ENCODE results near the gene GRIN1. TPM values are rescaled to one million over a fixed set of nuclear protein-coding genes. Genes with fewer than 3 reads are reported as not detected.

The GRIN1 gene
- total RNA-seq, 1 donor from 2014 or later: not detected

GRCh38 chr9:137127301-137128157 lies 11.4 kb upstream of the GRIN1 start:
- H3K27me3 ChIP-seq (ENCODE audit: low read depth): peaks cover 5% of the 10 kb centered on the region
- H3K9me3 ChIP-seq (replicated peaks): peaks cover 9% of the 10 kb centered on the region
- no peak for DNase-seq
- H3K36me3 ChIP-seq: no peaks in the 10 kb centered on the region
- intact Hi-C loops (cut with micrococcal nuclease): no loop called here
- TF ChIP-seq, protein P1, sequence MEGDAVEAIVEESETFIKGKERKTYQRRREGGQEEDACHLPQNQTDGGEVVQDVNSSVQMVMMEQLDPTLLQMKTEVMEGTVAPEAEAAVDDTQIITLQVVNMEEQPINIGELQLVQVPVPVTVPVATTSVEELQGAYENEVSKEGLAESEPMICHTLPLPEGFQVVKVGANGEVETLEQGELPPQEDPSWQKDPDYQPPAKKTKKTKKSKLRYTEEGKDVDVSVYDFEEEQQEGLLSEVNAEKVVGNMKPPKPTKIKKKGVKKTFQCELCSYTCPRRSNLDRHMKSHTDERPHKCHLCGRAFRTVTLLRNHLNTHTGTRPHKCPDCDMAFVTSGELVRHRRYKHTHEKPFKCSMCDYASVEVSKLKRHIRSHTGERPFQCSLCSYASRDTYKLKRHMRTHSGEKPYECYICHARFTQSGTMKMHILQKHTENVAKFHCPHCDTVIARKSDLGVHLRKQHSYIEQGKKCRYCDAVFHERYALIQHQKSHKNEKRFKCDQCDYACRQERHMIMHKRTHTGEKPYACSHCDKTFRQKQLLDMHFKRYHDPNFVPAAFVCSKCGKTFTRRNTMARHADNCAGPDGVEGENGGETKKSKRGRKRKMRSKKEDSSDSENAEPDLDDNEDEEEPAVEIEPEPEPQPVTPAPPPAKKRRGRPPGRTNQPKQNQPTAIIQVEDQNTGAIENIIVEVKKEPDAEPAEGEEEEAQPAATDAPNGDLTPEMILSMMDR (IDR thresholded peaks at IDR 0.05; ENCODE audit: borderline replicate concordance): no peak
- H3K27ac ChIP-seq (replicated peaks): peak overlapping the region; percentile 86
- peak overlapping the region; percentile 81 for H3K4me3 ChIP-seq
- peaks cover 44% of the 10 kb centered on the region for H3K4me1 ChIP-seq

- Histone ChIP-seq H3K4me3 (peak overlapping the region; percentile 81), H3K4me1 (peaks cover 44% of the 10 kb centered on the region)
- intact Hi-C loops (cut with micrococcal nuclease): no loop called here
These were observed 10.6 kb upstream of the GRIN1 start for GRCh38 chr9:137128158-137128861.

DNA sequence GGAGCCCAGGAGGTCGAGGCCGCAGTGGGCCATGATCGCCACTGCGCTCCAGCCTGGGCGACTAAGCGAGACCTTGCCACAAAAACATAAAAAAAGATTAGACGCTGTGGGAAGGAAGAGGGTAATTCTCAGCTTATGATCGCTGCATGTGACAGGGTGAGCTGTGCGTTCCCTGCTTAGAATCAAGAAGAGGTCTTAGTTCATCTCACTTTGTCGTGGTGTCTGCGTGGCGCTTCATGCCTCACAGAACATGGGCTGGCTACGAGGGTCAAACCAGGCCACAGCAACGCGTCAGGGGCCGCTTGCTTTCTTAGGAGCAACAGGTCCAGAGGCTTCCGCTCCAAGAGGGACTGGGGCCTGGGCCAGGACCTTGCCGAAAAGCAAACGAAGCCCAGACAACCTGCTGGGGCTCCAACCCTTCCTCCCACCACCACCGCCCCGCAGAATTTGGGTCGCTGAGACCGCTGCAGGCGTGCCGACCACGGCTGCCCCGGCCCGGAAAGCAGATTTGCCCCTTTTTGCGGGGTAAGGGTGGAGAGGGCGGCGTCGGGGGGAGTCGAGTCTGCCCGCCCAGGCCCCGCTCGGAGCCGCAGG lies 10.0 kb upstream of the GRIN1 start:
- intact Hi-C loops (cut with micrococcal nuclease): no loop called here
- Histone ChIP-seq H3K36me3 (no peaks in the 10 kb centered on the region), H3K4me3 (peak overlapping the region; percentile 81), H3K27ac (replicated peaks) (peak overlapping the region; percentile 86), H3K9me3 (replicated peaks) (peaks cover 9% of the 10 kb centered on the region), H3K27me3 (ENCODE audit: low read depth) (peaks cover 18% of the 10 kb centered on the region), H3K4me1 (peaks cover 44% of the 10 kb centered on the region)
- TF ChIP-seq, protein P1 (IDR thresholded peaks at IDR 0.05; ENCODE audit: borderline replicate concordance): no peak
- no peak for DNase-seq

More at GRCh38 chr9:137128158-137128861, 10.6 kb upstream of the GRIN1 start:
- Histone ChIP-seq H3K27ac (replicated peaks) (peak overlapping the region; percentile 86), H3K9me3 (replicated peaks) (peaks cover 9% of the 10 kb centered on the region), H3K36me3 (no peaks in the 10 kb centered on the region), H3K27me3 (ENCODE audit: low read depth) (peaks cover 11% of the 10 kb centered on the region)
- TF ChIP-seq, protein P1 (IDR thresholded peaks at IDR 0.05; ENCODE audit: borderline replicate concordance): no peak
- DNase-seq: no peak

GRCh38 chr9:137129456-137130175 lies 9.3 kb upstream of the GRIN1 start:
- Histone ChIP-seq H3K4me3 (peak overlapping the region; percentile 81), H3K36me3 (no peaks in the 10 kb centered on the region), H3K4me1 (peaks cover 44% of the 10 kb centered on the region), H3K9me3 (replicated peaks) (peaks cover 9% of the 10 kb centered on the region), H3K27me3 (ENCODE audit: low read depth) (peaks cover 24% of the 10 kb centered on the region), H3K27ac (replicated peaks) (peak overlapping the region; percentile 86)
- intact Hi-C loops (cut with micrococcal nuclease): no loop called here
- TF ChIP-seq, protein P1 (IDR thresholded peaks at IDR 0.05; ENCODE audit: borderline replicate concordance): no peak
- peak; percentile 90 for DNase-seq

Measured in left ventricle myocardium inferior (tissue), 1 donor.